ENCODE results near the gene HOXD4. TPM values are rescaled to one million over a fixed set of nuclear protein-coding genes. Genes with fewer than 3 reads are reported as not detected.

HOXD4 gene
- total RNA-seq, result 0.33 TPM

GRCh38 chr2:176151442-176152287, at the start of gene HOXD4:
TSS of gene HOXD4 (plus strand) at chr2:176151550. CDS start at chr2:176151634, 84 bp downstream.

GRCh38 chr2:176106581-176107539, 44.5 kb upstream of the HOXD4 start, which contains the start of gene HOXD11:
TSS of gene HOXD11 (plus strand) at chr2:176107280. CDS start at chr2:176107356, 76 bp downstream.

GRCh38 chr2:176115883-176116813, 35.2 kb upstream of the HOXD4 start, which contains the start of gene HOXD10:
TSS of gene HOXD10 (plus strand) at chr2:176116778. CDS start at chr2:176116834, 56 bp downstream.

GRCh38 chr2:176122683-176123410, 28.5 kb upstream of the HOXD4 start, which contains the start of gene HOXD9:
TSS of gene HOXD9 (plus strand) at chr2:176122719. CDS start at chr2:176122769, 50 bp downstream.

GRCh38 chr2:176128982-176129796, 22.2 kb upstream of the HOXD4 start, which contains the start of gene HOXD8:
TSS of gene HOXD8 (plus strand) at chr2:176129705. CDS start at chr2:176130367, 662 bp downstream.

GRCh38 chr2:176156807-176157498, 5.6 kb downstream of the HOXD4 start, which contains the start of gene HOXD3:
TSS of gene HOXD3 (plus strand) at chr2:176157307. CDS start at chr2:176169115, 11,808 bp downstream.

GRCh38 chr2:176187899-176188773, 36.8 kb downstream of the HOXD4 start, which contains the start of gene HOXD1:
TSS of gene HOXD1 (plus strand) at chr2:176188668. CDS start at chr2:176188802, 134 bp downstream.

Other genes with a start within 250 kb of the HOXD4 start
- gene LNPK, start 149.3 kb upstream of the HOXD4 start, total RNA-seq, result 127 TPM
- gene EVX2, start 67.6 kb upstream of the HOXD4 start, total RNA-seq, result not detected
- gene HOXD13, start 58.8 kb upstream of the HOXD4 start, total RNA-seq, result not detected
- not detected for gene HOXD12, start 51.8 kb upstream of the HOXD4 start, total RNA-seq
- gene HOXD11, start 44.3 kb upstream of the HOXD4 start, total RNA-seq, result not detected
- 0.16 TPM for gene HOXD10, start 34.8 kb upstream of the HOXD4 start, total RNA-seq
- gene HOXD9, start 28.8 kb upstream of the HOXD4 start, total RNA-seq, result 1.0 TPM
- 2.1 TPM for gene HOXD8, start 21.8 kb upstream of the HOXD4 start, total RNA-seq
- gene HOXD3, start 5.8 kb downstream of the HOXD4 start, total RNA-seq, result 3.0 TPM
- gene HOXD1, start 37.1 kb downstream of the HOXD4 start, total RNA-seq, result 0.27 TPM
- gene MTX2, start 117.9 kb downstream of the HOXD4 start, total RNA-seq, result 29.2 TPM